Adrenal gland (tissue), 5 donors: ENCODE data around the gene CDC34.

Experiments
- CTCF ChIP-seq, 6 experiments: fragments of 450-650 bp in 4 of 6; fragments of 200-600 bp in 2 of 6; sonication (generic) in 1 of 6; IDR thresholded peaks; 1 replicate in 5 of 6; 2 replicates in 1 of 6; pipeline versions ENCODE4 v1.5.1 to v1.8.0; 2016 to 2021; ENCODE audit warnings: antibody characterized with exemption in 6 of 6, mild to moderate bottlenecking in 2 of 6, moderate library complexity in 1 of 6
- POLR2A ChIP-seq, 2 donors: fragments of 450-650 bp; IDR thresholded peaks; one replicate each; pipeline ENCODE4 v1.6.1; 2017; ENCODE audit warnings: antibody characterized with exemption in 2 of 2, mild to moderate bottlenecking in 2 of 2, moderate library complexity in 1 of 2
- donor health status: DM: no; HTN: no; CAD: no.

GRCh38 chr19:482186-483041 is 49.1 kb upstream of the CDC34 start:
- TF ChIP-seq CTCF (IDR thresholded peaks at IDR 0.05) = peak in 1 of 6 experiments; percentile 16
- no peak for TF ChIP-seq POLR2A (IDR thresholded peaks at IDR 0.05)
